Tibial nerve (tissue), 4 donors: Measurements from ENCODE around the gene OR5L2. TPM values are rescaled to one million over a fixed set of nuclear protein-coding genes. Genes with fewer than 3 reads are reported as not detected.
"Not testable (repeated sequence)": the region's sequence is repeated elsewhere in the genome, so short reads cannot be mapped to it uniquely, and the experiment has no call there.

Experiments
- DNase-seq, 2 donors: peaks; one replicate each; pipeline ENCODE4 v3.0.0-alpha.2; 2019; ENCODE audit warnings: low spot score in 2 of 2
- H3K27ac ChIP-seq, 4 donors: fragments of 200-600 bp; sonication (generic) in 3 of 4; one replicate each; pipeline ENCODE4 v1.5.1; 2017 to 2019; ENCODE audit warnings: mild to moderate bottlenecking in 1 of 4
- H3K27me3 ChIP-seq, 2 donors: fragments of 200-600 bp; sonication (generic) in 1 of 2; one replicate each; pipeline versions ENCODE4 v1.5.1 to v1.6.0; 2017 to 2019
- H3K36me3 ChIP-seq, 3 donors: fragments of 200-600 bp; sonication (generic); one replicate each; pipeline ENCODE4 v1.5.1; 2018 to 2019
- H3K4me1 ChIP-seq, 4 donors: fragments of 200-600 bp; sonication (generic) in 3 of 4; one replicate each; pipeline ENCODE4 v1.5.1; 2017 to 2019
- H3K4me3 ChIP-seq, 4 donors: fragments of 200-600 bp; sonication (generic) in 3 of 4; one replicate each; pipeline ENCODE4 v1.5.1; 2017 to 2019; ENCODE audit warnings: mild to moderate bottlenecking in 1 of 4, moderate library complexity in 1 of 4
- H3K9me3 ChIP-seq, 4 donors: fragments of 200-600 bp; sonication (generic) in 3 of 4; one replicate each; pipeline ENCODE4 v1.5.1; 2017 to 2019
- EP300 ChIP-seq, 2 donors: sonication (generic); formaldehyde crosslinking; IDR thresholded peaks; one replicate each; pipeline ENCODE4 v1.6.1; 2017; ENCODE audit warnings: antibody characterized with exemption in 2 of 2, mild to moderate bottlenecking in 1 of 2
- POLR2A ChIP-seq, 2 donors: fragments of 450-650 bp; IDR thresholded peaks; one replicate each; pipeline ENCODE4 v1.6.1; 2017; ENCODE audit warnings: antibody characterized with exemption in 2 of 2, mild to moderate bottlenecking in 2 of 2, moderate library complexity in 2 of 2
- WGBS, 2 donors: methylation state at CpG; one replicate each; pipeline ENCODE4 v1.1.5; 2018; 5-methylcytosine and 5-hydroxymethylcytosine counted together
- small RNA-seq: library from RNA; depleted of rRNA; stranded (forward); fragments of <200 nt; gene quantifications from one replicate; pipeline ENCODE3, GENCODE V24; 2016
- total RNA-seq, 4 donors: library from RNA; depleted of rRNA; stranded (reverse); fragments of >200 nt; gene quantifications; one replicate each; pipeline ENCODE4 v1.1.0, GENCODE V29; 2016
- TF ChIP-seq, protein P1 (sequence below), 5 experiments: fragments of 200-600 bp in 3 of 5; fragments of 450-650 bp in 2 of 5; sonication (generic) in 3 of 5; IDR thresholded peaks; one replicate each; pipeline ENCODE4 v1.5.1; 2016 to 2019; ENCODE audit warnings: antibody characterized with exemption in 5 of 5, mild to moderate bottlenecking in 3 of 5, moderate library complexity in 2 of 5

The OR5L2 gene
- total RNA-seq, 4 donors from 2014 or later = not detected

- no peak overlapping the region for H3K27ac ChIP-seq
- no peaks in the 10 kb centered on the region for H3K9me3 ChIP-seq
- H3K27me3 ChIP-seq = no peaks in the 10 kb centered on the region
- WGBS, 2 donors = 87 to 92% methylated on average over 1 of the region's 1 CpG
- DNase-seq = no peak
- H3K4me1 ChIP-seq = no peaks in the 10 kb centered on the region
- TF ChIP-seq EP300 (IDR thresholded peaks at IDR 0.05) (no peak), POLR2A (IDR thresholded peaks at IDR 0.05) (no peak)
- TF ChIP-seq, protein P1, sequence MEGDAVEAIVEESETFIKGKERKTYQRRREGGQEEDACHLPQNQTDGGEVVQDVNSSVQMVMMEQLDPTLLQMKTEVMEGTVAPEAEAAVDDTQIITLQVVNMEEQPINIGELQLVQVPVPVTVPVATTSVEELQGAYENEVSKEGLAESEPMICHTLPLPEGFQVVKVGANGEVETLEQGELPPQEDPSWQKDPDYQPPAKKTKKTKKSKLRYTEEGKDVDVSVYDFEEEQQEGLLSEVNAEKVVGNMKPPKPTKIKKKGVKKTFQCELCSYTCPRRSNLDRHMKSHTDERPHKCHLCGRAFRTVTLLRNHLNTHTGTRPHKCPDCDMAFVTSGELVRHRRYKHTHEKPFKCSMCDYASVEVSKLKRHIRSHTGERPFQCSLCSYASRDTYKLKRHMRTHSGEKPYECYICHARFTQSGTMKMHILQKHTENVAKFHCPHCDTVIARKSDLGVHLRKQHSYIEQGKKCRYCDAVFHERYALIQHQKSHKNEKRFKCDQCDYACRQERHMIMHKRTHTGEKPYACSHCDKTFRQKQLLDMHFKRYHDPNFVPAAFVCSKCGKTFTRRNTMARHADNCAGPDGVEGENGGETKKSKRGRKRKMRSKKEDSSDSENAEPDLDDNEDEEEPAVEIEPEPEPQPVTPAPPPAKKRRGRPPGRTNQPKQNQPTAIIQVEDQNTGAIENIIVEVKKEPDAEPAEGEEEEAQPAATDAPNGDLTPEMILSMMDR (IDR thresholded peaks at IDR 0.05) = no peak
- no peak overlapping the region for H3K4me3 ChIP-seq
- H3K36me3 ChIP-seq = no peaks in the 10 kb centered on the region
These were observed 25.1 kb downstream of the OR5L2 start for GRCh38 chr11:55852141-55852540.

DNA sequence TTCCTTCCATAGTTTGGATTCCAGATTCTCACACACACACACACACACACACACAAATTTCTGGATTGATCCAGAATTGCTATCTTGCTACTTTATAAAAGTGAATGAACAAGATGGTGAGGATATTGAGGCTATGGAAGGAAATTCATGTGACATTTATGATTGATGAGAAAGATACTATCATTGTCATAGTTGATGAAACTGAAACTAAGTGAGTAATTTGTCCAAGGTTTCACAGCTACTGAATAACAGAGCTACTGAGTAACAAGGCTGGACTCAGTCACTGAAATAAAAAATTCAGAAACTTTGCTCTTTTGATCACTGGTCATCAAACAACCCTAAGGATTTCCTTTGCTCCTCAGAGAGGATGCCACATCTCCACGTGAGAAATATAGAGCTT is 27.7 kb downstream of the OR5L2 start:
- Histone ChIP-seq H3K27ac (no peak overlapping the region), H3K27me3 (no peaks in the 10 kb centered on the region), H3K9me3 (no peaks in the 10 kb centered on the region), H3K4me1 (no peaks in the 10 kb centered on the region), H3K4me3 (no peak overlapping the region), H3K36me3 (no peaks in the 10 kb centered on the region)
- no peak for DNase-seq
- TF ChIP-seq POLR2A (IDR thresholded peaks at IDR 0.05) (no peak), EP300 (IDR thresholded peaks at IDR 0.05) (no peak)
- TF ChIP-seq, protein P1 (IDR thresholded peaks at IDR 0.05) = no peak
- 35 to 39% methylated on average over 1 of the region's 1 CpG for WGBS, 2 donors

- WGBS, 2 donors = 88 to 94% methylated on average over 4 of the region's 4 CpGs
- not testable (repeated sequence) for H3K27me3 ChIP-seq, H3K4me3 ChIP-seq, H3K4me1 ChIP-seq, H3K36me3 ChIP-seq, DNase-seq, H3K9me3 ChIP-seq, H3K27ac ChIP-seq
These were observed 40.3 kb downstream of the OR5L2 start for GRCh38 chr11:55867354-55867753.

DNA sequence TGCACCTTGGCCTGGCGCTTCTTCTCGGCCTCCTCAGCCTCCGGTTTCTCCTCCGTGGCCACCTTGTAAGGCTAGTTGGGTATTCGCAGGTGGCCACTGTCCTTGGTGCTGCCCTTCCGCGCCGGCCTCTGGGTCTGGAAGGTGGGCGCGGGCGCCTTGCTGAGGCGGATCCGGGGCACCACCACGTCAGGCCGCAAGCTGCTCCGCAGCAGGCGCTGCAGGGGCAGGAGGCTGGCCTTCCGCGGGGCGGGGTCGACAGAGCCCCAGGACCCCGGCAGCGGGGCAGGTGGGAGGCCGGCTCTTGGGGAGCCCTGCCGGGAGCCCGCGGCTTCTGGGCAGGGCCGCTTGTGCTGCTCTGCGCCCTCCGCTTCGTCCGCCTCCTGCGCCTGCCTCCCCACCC is 45.7 kb downstream of the OR5L2 start:
- H3K9me3 ChIP-seq = peaks cover 0 to 15% (median 0%) of the 10 kb centered on the region in 4 donors
- H3K27me3 ChIP-seq, H3K4me1 ChIP-seq, H3K27ac ChIP-seq, DNase-seq, H3K4me3 ChIP-seq, H3K36me3 ChIP-seq: not testable (repeated sequence)
- 11 to 67% methylated on average over 13 to 18 of the region's 33 CpGs for WGBS, 2 donors

GRCh38 chr11:55873146-55873545 is 46.1 kb downstream of the OR5L2 start:
- H3K4me1 ChIP-seq, H3K27ac ChIP-seq, H3K27me3 ChIP-seq, H3K4me3 ChIP-seq, DNase-seq, H3K36me3 ChIP-seq: not testable (repeated sequence)
- peaks cover 0 to 15% (median 0%) of the 10 kb centered on the region in 4 donors for H3K9me3 ChIP-seq
- WGBS, 2 donors = 34 to 64% methylated on average over 19 to 24 of the region's 34 CpGs

Small RNAs within 50 kb of the gene (small RNA-seq; reads per million reads assigned to genes)
- gene AC036111.3 = not detected

Other genes starting within 250 kb of the OR5L2 start
- not detected for gene OR4C11, start 219.6 kb upstream of the OR5L2 start, total RNA-seq
- not detected for gene OR4P4, start 192.1 kb upstream of the OR5L2 start, total RNA-seq
- gene OR4S2, start 178.9 kb upstream of the OR5L2 start, total RNA-seq = not detected
- not detected for gene OR4C6, start 165.0 kb upstream of the OR5L2 start, total RNA-seq
- gene OR5D13, start 53.8 kb upstream of the OR5L2 start, total RNA-seq = not detected
- not detected for gene OR5D14, start 31.7 kb upstream of the OR5L2 start, total RNA-seq
- not detected for gene OR5L1, start 15.9 kb upstream of the OR5L2 start, total RNA-seq
- not detected for gene OR5D18, start 7.6 kb upstream of the OR5L2 start, total RNA-seq
- gene OR5D16, start 11.5 kb downstream of the OR5L2 start, total RNA-seq = not detected
- not detected for gene TRIM51, start 56.1 kb downstream of the OR5L2 start, total RNA-seq
- not detected for gene OR5W2, start 87.4 kb downstream of the OR5L2 start, total RNA-seq
- gene OR5I1, start 109.2 kb downstream of the OR5L2 start, total RNA-seq = not detected
- gene OR10AG1, start 142.7 kb downstream of the OR5L2 start, total RNA-seq = not detected
- not detected for gene OR5F1, start 167.4 kb downstream of the OR5L2 start, total RNA-seq
- gene OR5AS1, start 200.4 kb downstream of the OR5L2 start, total RNA-seq = not detected